ENCODE data around the gene USB1.

DNA sequence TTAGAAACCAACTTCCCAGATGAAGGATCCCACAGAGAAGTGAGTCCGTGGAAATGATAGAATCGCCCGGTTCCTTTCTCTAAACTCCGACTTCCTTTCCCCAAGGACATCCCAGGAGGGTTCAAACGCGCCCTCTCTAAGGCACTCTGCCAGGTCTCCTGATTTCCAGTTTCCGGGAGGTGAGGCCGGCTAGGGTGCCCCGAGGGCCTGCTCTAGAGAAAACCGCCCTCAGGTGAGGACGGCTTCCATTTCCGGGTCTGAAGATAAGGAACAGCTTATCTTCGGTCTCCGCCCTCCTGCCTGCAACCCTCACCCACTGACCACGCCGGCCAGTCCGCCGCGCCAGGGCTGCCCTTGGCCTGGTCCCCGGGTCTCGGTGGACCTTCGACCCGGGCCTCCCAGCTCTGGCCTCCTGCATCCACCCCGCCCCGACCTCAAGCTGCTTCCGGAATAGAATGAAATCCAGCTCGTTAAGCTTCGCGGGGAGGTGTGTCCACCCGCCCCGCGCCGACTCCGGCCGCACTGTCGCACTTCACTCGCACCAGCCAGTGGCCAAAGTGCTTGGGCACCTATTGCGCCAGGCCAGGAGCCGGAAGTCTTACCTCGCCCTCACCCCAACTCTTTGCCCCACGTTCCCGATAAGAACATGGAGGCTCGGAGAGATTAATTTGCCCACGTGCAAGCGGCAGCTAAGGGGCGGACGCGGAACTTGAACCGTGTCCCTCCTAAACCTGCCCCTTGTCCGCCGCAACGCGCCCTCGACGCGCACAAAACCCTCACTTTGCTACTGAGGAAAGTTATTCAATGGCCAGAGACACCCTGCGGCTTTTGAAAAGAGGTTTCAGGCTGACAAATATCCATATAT is 23.5 kb downstream of the USB1 start:
- TF ChIP-seq, protein P1, sequence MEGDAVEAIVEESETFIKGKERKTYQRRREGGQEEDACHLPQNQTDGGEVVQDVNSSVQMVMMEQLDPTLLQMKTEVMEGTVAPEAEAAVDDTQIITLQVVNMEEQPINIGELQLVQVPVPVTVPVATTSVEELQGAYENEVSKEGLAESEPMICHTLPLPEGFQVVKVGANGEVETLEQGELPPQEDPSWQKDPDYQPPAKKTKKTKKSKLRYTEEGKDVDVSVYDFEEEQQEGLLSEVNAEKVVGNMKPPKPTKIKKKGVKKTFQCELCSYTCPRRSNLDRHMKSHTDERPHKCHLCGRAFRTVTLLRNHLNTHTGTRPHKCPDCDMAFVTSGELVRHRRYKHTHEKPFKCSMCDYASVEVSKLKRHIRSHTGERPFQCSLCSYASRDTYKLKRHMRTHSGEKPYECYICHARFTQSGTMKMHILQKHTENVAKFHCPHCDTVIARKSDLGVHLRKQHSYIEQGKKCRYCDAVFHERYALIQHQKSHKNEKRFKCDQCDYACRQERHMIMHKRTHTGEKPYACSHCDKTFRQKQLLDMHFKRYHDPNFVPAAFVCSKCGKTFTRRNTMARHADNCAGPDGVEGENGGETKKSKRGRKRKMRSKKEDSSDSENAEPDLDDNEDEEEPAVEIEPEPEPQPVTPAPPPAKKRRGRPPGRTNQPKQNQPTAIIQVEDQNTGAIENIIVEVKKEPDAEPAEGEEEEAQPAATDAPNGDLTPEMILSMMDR (conservative IDR thresholded peaks at IDR 0.05): no peak
- no peak for TF ChIP-seq EZH2 (IDR thresholded peaks at IDR 0.05; ENCODE audit: low read depth)
